BE2C (cell line): ENCODE data around the gene OPCML.

Experiments used
- DNase-seq: peaks from one replicate; pipeline ENCODE4 v3.0.0-alpha.2; 2020
- H3K27me3 ChIP-seq: fragments of 250-450 bp; sonication (Bioruptor Pico); 2 replicates; pipeline ENCODE4 v1.5.1; 2020; ENCODE audit warnings: mild to moderate bottlenecking
- H3K36me3 ChIP-seq: fragments of 250-450 bp; sonication (Bioruptor Pico); 2 replicates; pipeline ENCODE4 v1.5.1; 2020; ENCODE audit warnings: mild to moderate bottlenecking
- H3K4me1 ChIP-seq: fragments of 250-450 bp; sonication (Bioruptor Pico); 2 replicates; pipeline ENCODE4 v1.5.1; 2020
- H3K4me3 ChIP-seq: 2 replicates; pipeline ENCODE4 v1.5.1; 2011; ENCODE audit warnings: low read depth, low read length
- H3K9me3 ChIP-seq: fragments of 250-450 bp; sonication (Bioruptor Pico); 2 replicates; pipeline ENCODE4 v1.5.1; 2020
- TF ChIP-seq, protein P1 (sequence below): IDR thresholded peaks from 2 replicates; pipeline ENCODE4 v1.5.1; 2012; ENCODE audit warnings: mild to moderate bottlenecking, low read depth, low read length

The OPCML gene

DNA sequence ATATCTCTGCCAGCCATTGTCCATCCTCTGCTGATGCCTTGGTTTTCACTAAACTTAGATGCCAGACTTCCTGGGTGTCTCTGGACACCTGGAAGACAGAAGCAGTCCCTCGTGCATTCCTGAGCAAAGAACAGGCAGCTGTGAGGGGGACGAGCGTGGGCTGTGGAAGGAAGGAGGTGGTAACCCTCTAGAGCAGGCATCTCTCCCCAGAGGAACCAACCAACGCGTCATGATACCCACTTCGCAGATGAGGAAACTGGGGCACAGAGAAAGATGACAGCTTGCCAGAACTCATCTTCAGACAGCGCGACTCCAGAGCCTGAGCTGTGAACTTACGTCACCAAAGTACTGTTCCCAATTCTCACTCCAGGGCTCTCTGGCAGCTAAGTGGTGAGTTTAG is 123.4 kb downstream of the OPCML start:
- Histone ChIP-seq H3K4me3 (no peak overlapping the region), H3K9me3 (no peaks in the 10 kb centered on the region), H3K27me3 (peaks cover 66% of the 10 kb centered on the region), H3K36me3 (no peaks in the 10 kb centered on the region), H3K4me1 (no peaks in the 10 kb centered on the region)
- TF ChIP-seq, protein P1, sequence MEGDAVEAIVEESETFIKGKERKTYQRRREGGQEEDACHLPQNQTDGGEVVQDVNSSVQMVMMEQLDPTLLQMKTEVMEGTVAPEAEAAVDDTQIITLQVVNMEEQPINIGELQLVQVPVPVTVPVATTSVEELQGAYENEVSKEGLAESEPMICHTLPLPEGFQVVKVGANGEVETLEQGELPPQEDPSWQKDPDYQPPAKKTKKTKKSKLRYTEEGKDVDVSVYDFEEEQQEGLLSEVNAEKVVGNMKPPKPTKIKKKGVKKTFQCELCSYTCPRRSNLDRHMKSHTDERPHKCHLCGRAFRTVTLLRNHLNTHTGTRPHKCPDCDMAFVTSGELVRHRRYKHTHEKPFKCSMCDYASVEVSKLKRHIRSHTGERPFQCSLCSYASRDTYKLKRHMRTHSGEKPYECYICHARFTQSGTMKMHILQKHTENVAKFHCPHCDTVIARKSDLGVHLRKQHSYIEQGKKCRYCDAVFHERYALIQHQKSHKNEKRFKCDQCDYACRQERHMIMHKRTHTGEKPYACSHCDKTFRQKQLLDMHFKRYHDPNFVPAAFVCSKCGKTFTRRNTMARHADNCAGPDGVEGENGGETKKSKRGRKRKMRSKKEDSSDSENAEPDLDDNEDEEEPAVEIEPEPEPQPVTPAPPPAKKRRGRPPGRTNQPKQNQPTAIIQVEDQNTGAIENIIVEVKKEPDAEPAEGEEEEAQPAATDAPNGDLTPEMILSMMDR: no peak
- no peak for DNase-seq

DNA sequence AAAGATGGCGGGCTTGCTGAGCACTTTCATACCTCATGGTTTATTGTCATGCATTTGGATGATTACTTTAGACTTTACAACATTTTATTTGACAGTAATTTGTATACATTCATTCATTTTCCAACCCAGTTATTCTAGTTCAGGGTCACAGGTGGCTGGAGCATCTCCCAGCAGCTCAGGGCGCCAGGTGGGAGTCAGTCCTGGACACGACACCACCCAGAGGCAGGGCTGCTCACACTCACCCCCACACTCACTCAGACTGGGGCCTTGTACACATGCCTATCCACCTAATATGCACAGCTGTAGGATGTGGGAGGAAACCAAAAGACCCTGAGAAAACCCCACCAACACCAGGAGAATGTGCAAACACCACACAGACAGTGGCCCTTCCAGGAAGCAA is 123.9 kb downstream of the OPCML start:
- TF ChIP-seq, protein P1: no peak
- DNase-seq: no peak
- H3K36me3 ChIP-seq: no peaks in the 10 kb centered on the region
- peaks cover 66% of the 10 kb centered on the region for H3K27me3 ChIP-seq
- H3K4me3 ChIP-seq: no peak overlapping the region
- no peaks in the 10 kb centered on the region for H3K9me3 ChIP-seq
- no peaks in the 10 kb centered on the region for H3K4me1 ChIP-seq

DNA sequence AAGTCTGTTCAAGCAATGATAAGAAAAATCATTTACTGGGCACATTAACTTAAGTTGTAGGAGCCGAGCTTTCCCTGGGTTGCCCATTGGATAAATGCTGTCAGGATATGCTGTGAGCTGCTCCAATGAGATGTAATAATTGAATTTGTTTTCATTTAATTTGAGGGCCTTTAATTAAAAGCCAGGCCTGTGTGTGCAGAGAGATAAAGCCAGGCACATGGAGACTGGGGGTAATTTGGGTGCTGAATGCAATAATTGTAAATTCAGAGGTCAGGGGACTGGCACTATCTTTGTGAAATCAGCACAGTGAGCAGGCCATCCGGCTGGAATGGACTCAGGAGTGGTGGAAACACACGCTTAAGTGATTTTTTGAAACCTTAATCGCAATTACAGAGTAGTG is 125.8 kb downstream of the OPCML start:
- Histone ChIP-seq H3K9me3 (no peaks in the 10 kb centered on the region), H3K27me3 (peaks cover 61% of the 10 kb centered on the region), H3K4me1 (no peaks in the 10 kb centered on the region), H3K36me3 (no peaks in the 10 kb centered on the region), H3K4me3 (no peak overlapping the region)
- TF ChIP-seq, protein P1: no peak
- DNase-seq: peak; percentile 14

DNA sequence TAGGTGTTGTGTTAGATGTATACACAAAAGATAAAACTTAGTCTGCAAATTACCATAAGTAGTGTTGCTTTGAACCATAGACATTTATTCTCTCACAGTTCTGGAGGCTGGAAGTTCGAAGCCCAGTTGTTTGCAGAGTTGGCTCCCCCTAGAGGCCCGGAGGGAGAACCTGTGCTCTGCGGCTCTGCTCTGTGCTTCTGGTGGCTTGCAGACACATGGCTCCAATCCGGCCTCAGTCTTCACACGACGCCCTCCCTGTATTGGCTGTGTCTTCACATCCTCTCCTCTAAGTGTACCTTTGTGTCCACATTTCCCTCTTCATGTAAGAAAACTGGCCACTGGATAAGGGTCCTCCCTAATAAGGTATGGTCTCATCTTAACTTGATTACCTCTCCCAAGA is 128.4 kb downstream of the OPCML start:
- H3K4me3 ChIP-seq: no peak overlapping the region
- no peaks in the 10 kb centered on the region for H3K9me3 ChIP-seq
- H3K4me1 ChIP-seq: no peaks in the 10 kb centered on the region
- TF ChIP-seq, protein P1: peak; percentile 65
- H3K27me3 ChIP-seq: peaks cover 54% of the 10 kb centered on the region
- no peaks in the 10 kb centered on the region for H3K36me3 ChIP-seq
- peak; percentile 30 for DNase-seq

DNA sequence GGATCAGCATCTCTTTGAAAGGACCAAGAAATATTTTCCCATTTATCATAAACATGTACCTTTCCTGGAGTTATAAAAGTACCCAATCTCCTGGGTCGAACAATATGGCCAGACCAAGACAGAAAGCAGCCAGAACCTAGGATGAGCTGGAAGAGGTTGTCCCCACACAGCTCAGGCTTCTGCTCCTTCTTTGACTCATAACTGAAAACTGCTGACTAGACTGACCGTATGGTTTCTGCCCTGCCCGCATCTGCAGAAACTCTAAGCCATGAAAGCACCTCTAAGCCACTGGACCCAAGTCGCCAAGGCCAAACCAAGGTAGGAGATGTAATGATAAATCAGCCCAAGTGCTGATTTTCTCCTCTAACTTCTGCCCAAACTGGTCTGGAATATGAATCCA is 129.8 kb downstream of the OPCML start:
- Histone ChIP-seq H3K36me3 (no peaks in the 10 kb centered on the region), H3K4me1 (no peaks in the 10 kb centered on the region), H3K9me3 (no peaks in the 10 kb centered on the region), H3K27me3 (peaks cover 47% of the 10 kb centered on the region), H3K4me3 (no peak overlapping the region)
- no peak for DNase-seq
- TF ChIP-seq, protein P1: no peak

DNA sequence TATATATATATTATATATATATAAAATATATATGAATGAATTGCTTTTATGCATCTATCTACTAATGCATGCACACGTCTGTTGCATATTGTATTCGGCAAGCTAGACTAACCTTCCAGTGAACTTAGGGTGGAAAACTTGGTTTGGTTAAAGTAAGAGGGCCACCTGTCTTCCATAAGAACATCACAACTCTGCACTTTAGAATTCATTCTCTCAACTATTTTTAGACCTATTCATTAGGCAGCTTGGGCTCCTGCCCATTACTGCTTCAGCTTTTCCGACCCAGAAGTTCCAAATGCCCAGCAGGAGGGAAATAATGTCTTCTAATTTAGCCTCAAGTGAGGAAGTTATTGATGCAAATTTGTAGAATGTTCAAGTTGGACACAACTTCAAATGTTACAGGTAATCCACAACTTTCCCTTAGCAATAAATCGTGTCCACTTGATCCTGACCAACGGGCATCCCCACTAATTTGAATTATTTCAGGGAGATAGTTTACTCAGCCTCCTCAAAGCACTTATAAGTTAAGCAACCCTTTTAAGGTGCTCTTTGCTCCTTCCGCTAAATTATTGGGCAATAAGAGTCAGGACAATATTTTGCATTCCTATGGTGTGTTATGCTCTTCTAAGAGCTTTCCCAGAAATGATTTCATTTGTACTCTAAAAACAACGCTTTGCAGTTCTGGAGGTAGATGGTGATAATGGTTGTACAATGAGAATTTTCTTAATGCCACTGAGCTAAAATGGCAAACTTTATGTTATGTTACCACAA is 132.3 kb downstream of the OPCML start:
- no peak for DNase-seq
- Histone ChIP-seq H3K36me3 (no peaks in the 10 kb centered on the region), H3K9me3 (no peaks in the 10 kb centered on the region), H3K27me3 (peaks cover 39% of the 10 kb centered on the region), H3K4me1 (no peaks in the 10 kb centered on the region), H3K4me3 (no peak overlapping the region)
- TF ChIP-seq, protein P1: no peak
